IMR-90 (cell line): ENCODE measurements around the gene CERS6. TPM values are rescaled to one million over a fixed set of nuclear protein-coding genes. Genes with fewer than 3 reads are reported as not detected.

Experiments used
- ATAC-seq: fragments of 200-7000 bp; cut with Tn5 transposase; 2 replicates; pipeline ENCODE4 v1.9.1; 2020; ENCODE audit warnings: low read depth, mild to moderate bottlenecking, moderate library complexity
- BruUV-seq: library from RNA; stranded (reverse); fragments of 400-500 nt; replicated peaks from 2 replicates; lab custom pipeline; 2021; lab: Mats Ljungman, UMichigan
- CTCF ChIA-PET: fragments of 300-600 bp; formaldehyde crosslinking; extraction: SDS; loops from one replicate; lab custom pipeline; 2021; ENCODE audit warnings: antibody characterized with exemption; lab: Yijun Ruan, JAX
- POLR2A ChIA-PET: fragments of 300-600 bp; sonication (Branson Sonifier 250); formaldehyde crosslinking; loops from one replicate; lab custom pipeline; 2022; ENCODE audit warnings: antibody characterized with exemption; ENCODE audit not compliant: unreplicated experiment; lab: Charles Lee
- DNase-seq: peaks from one replicate; pipeline ENCODE4 v3.0.0; 2013
- H2AFZ ChIP-seq: replicated peaks from 2 replicates; pipeline ENCODE3; 2013; ENCODE audit warnings: low read length, mild to moderate bottlenecking; ENCODE audit not compliant: poor library complexity
- H2AK5ac ChIP-seq: 2 replicates; pipeline ENCODE4 v1.6.1; 2013; ENCODE audit warnings: low read depth, low read length, inconsistent platforms
- H2AK9ac ChIP-seq: replicated peaks from 2 replicates; pipeline ENCODE3; 2013; ENCODE audit warnings: mild to moderate bottlenecking, low read depth, low read length, moderate library complexity; ENCODE audit not compliant: poor library complexity
- H2BK120ac ChIP-seq: 2 replicates; pipeline ENCODE4 v1.6.1; 2013; ENCODE audit warnings: low read depth, low read length, inconsistent platforms
- H2BK15ac ChIP-seq: 3 replicates; pipeline ENCODE4 v1.6.1; 2013; ENCODE audit warnings: low read depth, low read length, inconsistent platforms
- H2BK20ac ChIP-seq: 2 replicates; pipeline ENCODE4 v1.6.1; 2013; ENCODE audit warnings: low read depth, mild to moderate bottlenecking, inconsistent platforms, low read length, moderate library complexity
- H2BK5ac ChIP-seq: 2 replicates; pipeline ENCODE4 v1.6.1; 2013; ENCODE audit warnings: mild to moderate bottlenecking, low read depth, low read length, inconsistent platforms; ENCODE audit not compliant: poor library complexity, severe bottlenecking
- H3K14ac ChIP-seq: replicated peaks from 2 replicates; pipeline ENCODE4 v1.6.1; 2013; ENCODE audit warnings: low read depth, low read length, inconsistent platforms
- H3K18ac ChIP-seq: 2 replicates; pipeline ENCODE4 v1.6.1; 2013; ENCODE audit warnings: low read depth, low read length, control low read depth
- H3K23ac ChIP-seq: 2 replicates; pipeline ENCODE4 v1.6.1; 2013; ENCODE audit warnings: low read depth, low read length, inconsistent platforms
- H3K27ac ChIP-seq: 2 replicates; pipeline ENCODE4 v1.5.1; 2013; ENCODE audit warnings: mild to moderate bottlenecking, control low read depth, low read length; ENCODE audit not compliant: insufficient read depth
- H3K27me3 ChIP-seq: 2 replicates; pipeline ENCODE4 v1.6.1; 2013; ENCODE audit warnings: low read length; ENCODE audit not compliant: control insufficient read depth, insufficient read depth
- H3K36me3 ChIP-seq: 2 replicates; pipeline ENCODE4 v1.6.1; 2013; ENCODE audit warnings: low read length, mixed read lengths; ENCODE audit not compliant: control insufficient read depth, insufficient read depth
- H3K4ac ChIP-seq: 2 replicates; pipeline ENCODE4 v1.6.1; 2013; ENCODE audit warnings: low read depth, low read length, inconsistent platforms
- H3K4me1 ChIP-seq: 2 replicates; pipeline ENCODE4 v1.6.1; 2013; ENCODE audit warnings: low read length, mixed read lengths; ENCODE audit not compliant: control insufficient read depth, insufficient read depth
- H3K4me2 ChIP-seq: 2 replicates; pipeline ENCODE4 v1.6.1; 2013; ENCODE audit warnings: low read depth, mild to moderate bottlenecking, control low read depth, low read length, moderate library complexity
- H3K4me3 ChIP-seq: 2 replicates; pipeline ENCODE4 v1.5.1; 2013; ENCODE audit warnings: low read depth, mild to moderate bottlenecking, control low read depth, low read length, moderate library complexity; ENCODE audit not compliant: insufficient read depth
- H3K56ac ChIP-seq: 2 replicates; pipeline ENCODE4 v1.6.1; 2013; ENCODE audit warnings: low read length, inconsistent platforms; ENCODE audit not compliant: insufficient read depth; ENCODE audit errors: extremely low read depth
- H3K79me1 ChIP-seq, 2 experiments: 2 replicates each; pipeline ENCODE4 v1.6.1; 2013; ENCODE audit warnings: low read length in 2 of 2, inconsistent platforms in 1 of 2, low read depth in 1 of 2
- H3K9ac ChIP-seq: 2 replicates; pipeline ENCODE4 v1.6.1; 2013; ENCODE audit warnings: low read depth, low read length, control low read depth
- H3K9me1 ChIP-seq: 2 replicates; pipeline ENCODE4 v1.6.1; 2013; ENCODE audit warnings: low read length, inconsistent platforms; ENCODE audit not compliant: insufficient read depth
- H3K9me3 ChIP-seq: 2 replicates; pipeline ENCODE4 v1.6.1; 2013; ENCODE audit warnings: low read length; ENCODE audit not compliant: control insufficient read depth, insufficient read depth
- H4K20me1 ChIP-seq: 2 replicates; pipeline ENCODE4 v1.6.1; 2013; ENCODE audit warnings: low read length, inconsistent platforms; ENCODE audit not compliant: insufficient read depth
- H4K5ac ChIP-seq: 2 replicates; pipeline ENCODE4 v1.6.1; 2013; ENCODE audit warnings: mild to moderate bottlenecking, low read depth, low read length, control low read depth
- H4K8ac ChIP-seq, 2 experiments: 2 replicates each; pipeline ENCODE4 v1.6.1; 2013; ENCODE audit warnings: low read depth in 2 of 2, low read length in 2 of 2, control low read depth in 1 of 2, inconsistent platforms in 1 of 2
- H4K91ac ChIP-seq: 2 replicates; pipeline ENCODE4 v1.6.1; 2013; ENCODE audit warnings: low read depth, low read length, inconsistent platforms; ENCODE audit not compliant: insufficient read depth
- BHLHE40 ChIP-seq: fragments of 150-350 bp; IDR thresholded peaks from 2 replicates; pipeline ENCODE4 v1.6.1; 2016; ENCODE audit warnings: mild to moderate bottlenecking, low read depth, low read length
- CEBPB ChIP-seq: IDR thresholded peaks from 2 replicates; pipeline ENCODE4 v1.6.1; 2012; ENCODE audit warnings: low read depth, low read length, improper control_type of control experiment
- CHD1 ChIP-seq: IDR thresholded peaks from 2 replicates; pipeline ENCODE4 v1.6.1; 2012; ENCODE audit warnings: low read depth, low read length, improper control_type of control experiment
- CTCF ChIP-seq: conservative IDR thresholded peaks from 2 replicates; pipeline ENCODE4 v1.5.1; 2012; ENCODE audit warnings: mild to moderate bottlenecking, low read depth, low read length, improper control_type of control experiment
- ELK1 ChIP-seq: fragments of 150-350 bp; IDR thresholded peaks from 2 replicates; pipeline ENCODE4 v1.6.1; 2016; ENCODE audit warnings: low read depth, mild to moderate bottlenecking, low read length, moderate library complexity, borderline replicate concordance
- FOS ChIP-seq: fragments of 150-350 bp; IDR thresholded peaks from 2 replicates; pipeline ENCODE4 v1.6.1; 2016; ENCODE audit warnings: low read depth, low read length
- MAFK ChIP-seq: IDR thresholded peaks from 2 replicates; pipeline ENCODE4 v1.6.1; 2012; ENCODE audit warnings: low read depth, low read length, improper control_type of control experiment
- MAZ ChIP-seq: IDR thresholded peaks from 2 replicates; pipeline ENCODE4 v1.6.1; 2012; ENCODE audit warnings: low read depth, mild to moderate bottlenecking, low read length, improper control_type of control experiment, moderate library complexity, borderline replicate concordance
- MXI1 ChIP-seq: IDR thresholded peaks from 2 replicates; pipeline ENCODE4 v1.6.1; 2012; ENCODE audit warnings: low read depth, mild to moderate bottlenecking, low read length, moderate library complexity, borderline replicate concordance
- NFE2L2 ChIP-seq: fragments of 150-350 bp; IDR thresholded peaks from 2 replicates; pipeline ENCODE4 v1.6.1; 2016; ENCODE audit warnings: low read depth, mild to moderate bottlenecking, low read length
- POLR2A ChIP-seq: IDR thresholded peaks from 2 replicates; pipeline ENCODE4 v1.6.1; 2012; ENCODE audit warnings: mild to moderate bottlenecking, low read depth, low read length
- RAD21 ChIP-seq: IDR thresholded peaks from 2 replicates; pipeline ENCODE4 v1.6.1; 2012; ENCODE audit warnings: low read length, improper control_type of control experiment
- RCOR1 ChIP-seq: IDR thresholded peaks from 2 replicates; pipeline ENCODE4 v1.6.1; 2012; ENCODE audit warnings: mild to moderate bottlenecking, low read length, improper control_type of control experiment; ENCODE audit not compliant: insufficient replicate concordance
- RFX5 ChIP-seq: IDR thresholded peaks from 2 replicates; pipeline ENCODE4 v1.8.0; 2012; ENCODE audit warnings: low read depth, mild to moderate bottlenecking, low read length, moderate library complexity
- SMC3 ChIP-seq: fragments of 150-350 bp; IDR thresholded peaks from 2 replicates; pipeline ENCODE4 v1.6.1; 2016; ENCODE audit warnings: low read depth, mild to moderate bottlenecking, antibody characterized with exemption, low read length, moderate library complexity
- USF2 ChIP-seq: fragments of 150-350 bp; IDR thresholded peaks from 2 replicates; pipeline ENCODE4 v1.6.1; 2017; ENCODE audit warnings: mild to moderate bottlenecking, antibody characterized with exemption, low read length, low read depth
- WGBS, 2 experiments: methylation state at CpG; one replicate each; pipeline versions ENCODE4 v1.1.5 to v1.1.7; 2013; ENCODE audit warnings: missing lambda C conversion rate in 2 of 2; ENCODE audit not compliant: insufficient read length in 1 of 2; ENCODE audit errors: extremely low coverage in 2 of 2; 5-methylcytosine and 5-hydroxymethylcytosine counted together
- dilution Hi-C: fragments of 300-500 bp; cut with HindIII; formaldehyde crosslinking; loops from one replicate; pipeline ENCODE4 v1.14.3; 2018; ENCODE audit warnings: low sequenced_read_pairs; ENCODE audit not compliant: unreplicated experiment
- in situ Hi-C: fragments of 300-500 bp; cut with MboI; formaldehyde crosslinking; loops from 3 replicates; pipeline ENCODE4 v1.14.3; 2019; ENCODE audit warnings: low sequenced_read_pairs, inconsistent platforms, mixed read lengths
- intact Hi-C: fragments of 100-400 bp; cut with micrococcal nuclease; formaldehyde crosslinking; loops from 2 replicates; pipeline ENCODE4 v1.10.0; 2022
- polyA plus RNA-seq, 3 experiments: library from polyadenylated mRNA; depleted of rRNA; stranded (reverse); fragments of >200 nt; gene quantifications; 2 replicates each; pipeline ENCODE4 v1.2.3, GENCODE V29; 2012; ENCODE audit warnings: low replicate concordance in 1 of 3
- total RNA-seq: library from RNA; depleted of rRNA; stranded (reverse); fragments of >200 nt; gene quantifications from 2 replicates; pipeline ENCODE4 v1.2.3, GENCODE V29; 2012

CERS6 gene
- total and polyA plus RNA-seq, 2 of the 4 experiments (the other 2 are of a cell fraction): 2.1 to 5.7 TPM

- Histone ChIP-seq H3K9me3 (no peaks in the 10 kb centered on the region), H2AK5ac (no peak overlapping the region), H3K9me1 (no peaks in the 10 kb centered on the region), H3K56ac (no peak overlapping the region), H3K27me3 (no peaks in the 10 kb centered on the region; the same call in none of the 2 replicates), H4K91ac (no peak overlapping the region), H3K23ac (no peak overlapping the region), H3K36me3 (no peaks in the 10 kb centered on the region), H2AFZ (no peak overlapping the region), H3K4ac (no peak overlapping the region), H3K4me1 (no peaks in the 10 kb centered on the region), H2BK15ac (no peak overlapping the region), H3K79me1 (no peaks in the 10 kb centered on the region), H4K5ac (no peak overlapping the region), H3K9ac (no peak overlapping the region), H2BK5ac (no peak overlapping the region), H4K8ac (no peak overlapping the region), H4K20me1 (no peaks in the 10 kb centered on the region), H2AK9ac (no peak overlapping the region), H3K18ac (no peak overlapping the region), H3K4me2 (no peak overlapping the region), H2BK120ac (no peak overlapping the region), H3K14ac (no peak overlapping the region), H3K27ac (no peak overlapping the region), H2BK20ac (no peak overlapping the region), H3K4me3 (no peak overlapping the region)
- CTCF ChIA-PET: no interaction called here
- POLR2A ChIA-PET: no interaction called here
- TF ChIP-seq USF2: no peak
- no peak for TF ChIP-seq NFE2L2
- TF ChIP-seq MAFK: no peak
- no peak for TF ChIP-seq MAZ
- no peak for TF ChIP-seq RFX5
- no peak for TF ChIP-seq POLR2A
- TF ChIP-seq ELK1: no peak
- no peak for TF ChIP-seq RAD21
- no peak for TF ChIP-seq FOS
- no peak for TF ChIP-seq CEBPB
- TF ChIP-seq SMC3: no peak
- TF ChIP-seq BHLHE40: no peak
- no peak for TF ChIP-seq CHD1
- TF ChIP-seq RCOR1: no peak
- no peak for TF ChIP-seq CTCF
- TF ChIP-seq MXI1: no peak
- in situ Hi-C loops (no loop called here), intact Hi-C loops (no loop called here), dilution Hi-C loops (no loop called here)
- DNase-seq (no peak), ATAC-seq (no peak)
- WGBS, 2 experiments: no CpG with 5 or more reads among the region's 1 CpG
- BruUV-seq: no TSS peak
Observed at GRCh38 chr2:168787782-168788376, 331.8 kb downstream of the CERS6 start.
